DOHH2 (cell line): Measurements from ENCODE around the gene BRICD5.

ENCODE experiments used
- H3F3A ChIP-seq: fragments of 200-600 bp; sonication (generic), shearing (Covaris generic); 2 replicates; pipeline ENCODE4 v1.6.0; 2016; ENCODE audit warnings: antibody characterized with exemption, mild to moderate bottlenecking; ENCODE audit not compliant: control insufficient read depth, insufficient read depth
- H3K27ac ChIP-seq: fragments of 200-600 bp; sonication (generic); 2 replicates; pipeline ENCODE4 v1.5.1; 2014; ENCODE audit warnings: low read depth, mild to moderate bottlenecking, low read length, moderate library complexity
- H3K27me3 ChIP-seq: fragments of 200-600 bp; sonication (generic); 2 replicates; pipeline ENCODE4 v1.6.1; 2014; ENCODE audit warnings: mild to moderate bottlenecking, low read length, mixed read lengths; ENCODE audit not compliant: control insufficient read depth
- H3K36me3 ChIP-seq: fragments of 200-600 bp; sonication (generic); 2 replicates; pipeline ENCODE4 v1.6.1; 2014; ENCODE audit warnings: mild to moderate bottlenecking, low read length, moderate library complexity, mixed read lengths; ENCODE audit not compliant: control insufficient read depth
- H3K4me1 ChIP-seq: fragments of 200-600 bp; sonication (generic); 2 replicates; pipeline ENCODE4 v1.6.1; 2014; ENCODE audit warnings: mild to moderate bottlenecking, low read length, mixed read lengths; ENCODE audit not compliant: control insufficient read depth
- H3K4me2 ChIP-seq: fragments of 200-600 bp; sonication (generic); 2 replicates; pipeline ENCODE4 v1.6.0; 2014; ENCODE audit warnings: mild to moderate bottlenecking, low read length, moderate library complexity
- H3K4me3 ChIP-seq: fragments of 200-600 bp; sonication (generic); 2 replicates; pipeline ENCODE4 v1.5.1; 2014; ENCODE audit warnings: mild to moderate bottlenecking, low read length, mixed read lengths
- H3K79me2 ChIP-seq: fragments of 200-600 bp; sonication (generic); 2 replicates; pipeline ENCODE4 v1.6.1; 2014; ENCODE audit warnings: mild to moderate bottlenecking, low read length, mixed read lengths; ENCODE audit not compliant: control insufficient read depth
- H3K9me2 ChIP-seq: fragments of 200-600 bp; sonication (generic); replicated peaks from 2 replicates; pipeline ENCODE4 v1.6.1; 2014; ENCODE audit warnings: mild to moderate bottlenecking, low read length, mixed read lengths; ENCODE audit not compliant: control insufficient read depth
- H3K9me3 ChIP-seq: fragments of 200-600 bp; sonication (generic); 2 replicates; pipeline ENCODE4 v1.6.1; 2014; ENCODE audit warnings: antibody characterized with exemption, low read length, mixed read lengths; ENCODE audit not compliant: control insufficient read depth, insufficient read depth
- H4K20me1 ChIP-seq: fragments of 200-600 bp; sonication (generic); 2 replicates; pipeline ENCODE4 v1.6.0; 2014; ENCODE audit warnings: low read depth, mild to moderate bottlenecking, antibody characterized with exemption, low read length, moderate library complexity; ENCODE audit not compliant: control insufficient read depth, insufficient read depth
- CTCF ChIP-seq: fragments of 200-600 bp; sonication (generic); IDR thresholded peaks from one replicate; pipeline ENCODE4 v1.5.1; 2014; ENCODE audit warnings: antibody characterized with exemption, mild to moderate bottlenecking, low read depth, low read length; ENCODE audit not compliant: poor library complexity, severe bottlenecking
- EZH2phosphoT487 ChIP-seq: fragments of 200-600 bp; sonication (generic); IDR thresholded peaks from 2 replicates; pipeline ENCODE4 v1.6.1; 2017; ENCODE audit warnings: borderline replicate concordance, mild to moderate bottlenecking, antibody characterized with exemption, low read length, moderate library complexity, mixed read lengths

BRICD5 gene

GRCh38 chr16:2198283-2198682 lies 12.4 kb downstream of the BRICD5 start:
- no peaks in the 10 kb centered on the region for H3F3A ChIP-seq
- peaks cover 63% of the 10 kb centered on the region for H3K27me3 ChIP-seq
- H3K4me1 ChIP-seq = peaks cover 10% of the 10 kb centered on the region
- H3K27ac ChIP-seq = no peak overlapping the region
- H3K79me2 ChIP-seq = no peaks in the 10 kb centered on the region
- H4K20me1 ChIP-seq = peaks cover 5% of the 10 kb centered on the region; the same call in 1 of the 2 replicates
- H3K4me2 ChIP-seq = no peak overlapping the region
- H3K36me3 ChIP-seq = no peaks in the 10 kb centered on the region
- no peaks in the 10 kb centered on the region for H3K9me3 ChIP-seq
- TF ChIP-seq EZH2phosphoT487 (no peak), CTCF (no peak)
- H3K9me2 ChIP-seq = no peaks in the 10 kb centered on the region
- no peak overlapping the region for H3K4me3 ChIP-seq

GRCh38 chr16:2197765-2198164 lies 12.9 kb downstream of the BRICD5 start:
- Histone ChIP-seq H3K27ac (no peak overlapping the region), H3K4me3 (no peak overlapping the region), H3K9me3 (no peaks in the 10 kb centered on the region), H3K9me2 (no peaks in the 10 kb centered on the region), H3K79me2 (no peaks in the 10 kb centered on the region), H3K36me3 (no peaks in the 10 kb centered on the region), H3F3A (no peaks in the 10 kb centered on the region), H3K4me2 (no peak overlapping the region), H3K27me3 (peaks cover 64% of the 10 kb centered on the region), H4K20me1 (peaks cover 5% of the 10 kb centered on the region; the same call in 1 of the 2 replicates), H3K4me1 (peaks cover 10% of the 10 kb centered on the region)
- TF ChIP-seq EZH2phosphoT487 (no peak), CTCF (no peak)

- Histone ChIP-seq H3K9me3 (no peaks in the 10 kb centered on the region), H3K4me1 (peaks cover 10% of the 10 kb centered on the region), H3F3A (no peaks in the 10 kb centered on the region), H3K36me3 (no peaks in the 10 kb centered on the region), H3K27me3 (peaks cover 64% of the 10 kb centered on the region), H3K9me2 (no peaks in the 10 kb centered on the region), H3K4me3 (no peak overlapping the region), H3K27ac (no peak overlapping the region), H4K20me1 (peaks cover 5% of the 10 kb centered on the region; the same call in 1 of the 2 replicates), H3K79me2 (no peaks in the 10 kb centered on the region), H3K4me2 (no peak overlapping the region)
- peak; percentile 64; the same call in 1 of the 2 replicates for TF ChIP-seq EZH2phosphoT487
- TF ChIP-seq CTCF = no peak
These were observed 13.6 kb downstream of the BRICD5 start for GRCh38 chr16:2196981-2197511.
